ENCODE results near the gene GLRA1. TPM values are rescaled to one million over a fixed set of nuclear protein-coding genes. Genes with fewer than 3 reads are reported as not detected.

The GLRA1 gene
- total RNA-seq, 1 donor from 2014 or later = not detected

GRCh38 chr5:151886546-151887275 lies 37.9 kb downstream of the GLRA1 start:
- H3K27ac ChIP-seq = no peak overlapping the region
- no peak overlapping the region for H3K4me3 ChIP-seq
- no peaks in the 10 kb centered on the region for H3K36me3 ChIP-seq
- TF ChIP-seq CTCF (IDR thresholded peaks at IDR 0.05) = no peak
- DNase-seq (no peak), ATAC-seq (no peak)
- intact Hi-C loops (cut with DNase I) = no loop called here
- no peaks in the 10 kb centered on the region for H3K4me1 ChIP-seq
- H3K27me3 ChIP-seq (ENCODE audit: low read depth) = no peaks in the 10 kb centered on the region
- H3K9me3 ChIP-seq = no peaks in the 10 kb centered on the region

GRCh38 chr5:151885138-151885908 lies 39.3 kb downstream of the GLRA1 start:
- Histone ChIP-seq H3K27ac (no peak overlapping the region), H3K4me1 (no peaks in the 10 kb centered on the region), H3K4me3 (no peak overlapping the region), H3K36me3 (no peaks in the 10 kb centered on the region), H3K9me3 (no peaks in the 10 kb centered on the region), H3K27me3 (ENCODE audit: low read depth) (no peaks in the 10 kb centered on the region)
- intact Hi-C loops (cut with DNase I) = no loop called here
- no peak for TF ChIP-seq CTCF (IDR thresholded peaks at IDR 0.05)
- ATAC-seq = no peak
- DNase-seq = no peak

- H3K27me3 ChIP-seq (ENCODE audit: low read depth) = no peaks in the 10 kb centered on the region
- DNase-seq (no peak), ATAC-seq (no peak)
- no peaks in the 10 kb centered on the region for H3K4me1 ChIP-seq
- H3K27ac ChIP-seq = no peak overlapping the region
- no peaks in the 10 kb centered on the region for H3K36me3 ChIP-seq
- H3K9me3 ChIP-seq = no peaks in the 10 kb centered on the region
- no peak for TF ChIP-seq CTCF (IDR thresholded peaks at IDR 0.05)
- intact Hi-C loops (cut with DNase I) = no loop called here
- H3K4me3 ChIP-seq = no peak overlapping the region
Observed at GRCh38 chr5:151881621-151882225, 42.9 kb downstream of the GLRA1 start.

- H3K27ac ChIP-seq = no peak overlapping the region
- ATAC-seq (no peak), DNase-seq (no peak)
- H3K27me3 ChIP-seq (ENCODE audit: low read depth) = no peaks in the 10 kb centered on the region
- TF ChIP-seq CTCF (IDR thresholded peaks at IDR 0.05) = no peak
- no peaks in the 10 kb centered on the region for H3K36me3 ChIP-seq
- H3K4me1 ChIP-seq = no peaks in the 10 kb centered on the region
- no peaks in the 10 kb centered on the region for H3K9me3 ChIP-seq
- H3K4me3 ChIP-seq = no peak overlapping the region
- intact Hi-C loops (cut with DNase I) = no loop called here
Observed at GRCh38 chr5:151880324-151880723, 44.3 kb downstream of the GLRA1 start.

- Histone ChIP-seq H3K27me3 (ENCODE audit: low read depth) (no peaks in the 10 kb centered on the region), H3K4me1 (no peaks in the 10 kb centered on the region), H3K27ac (no peak overlapping the region), H3K36me3 (no peaks in the 10 kb centered on the region), H3K4me3 (no peak overlapping the region), H3K9me3 (no peaks in the 10 kb centered on the region)
- intact Hi-C loops (cut with DNase I) = no loop called here
- DNase-seq (no peak), ATAC-seq (no peak)
- TF ChIP-seq CTCF (IDR thresholded peaks at IDR 0.05) = no peak
Observed at GRCh38 chr5:151873701-151874100, 51.0 kb downstream of the GLRA1 start.

Data from lower lobe of right lung (tissue), 2 donors.